T-helper 2 cell treated with Interferon-gamma antibody and Interleukin-4, amounts not matched to agents 5 μg/mL and 100 μg/mL, for 36 hours (primary cell): ENCODE measurements around the gene TM2D1.
A peak's percentile ranks its signal among the peaks of the same experiment; 100 is the strongest.

ENCODE experiments used
- DNase-seq: peaks from one replicate; pipeline ENCODE4 v3.0.0; 2021; ENCODE audit warnings: low spot score
- H3K27ac Mint-ChIP-seq: one replicate; pipeline ENCODE4 v1.8.0; 2021; ENCODE audit warnings: mild to moderate bottlenecking, mixed read lengths
- H3K27me3 Mint-ChIP-seq: one replicate; pipeline ENCODE4 v1.8.0; 2021; ENCODE audit warnings: low read depth, mixed read lengths
- H3K36me3 Mint-ChIP-seq: one replicate; pipeline ENCODE4 v1.8.0; 2021; ENCODE audit warnings: low read depth, mixed read lengths
- H3K4me1 Mint-ChIP-seq: one replicate; pipeline ENCODE4 v1.8.0; 2021; ENCODE audit warnings: low read depth, mixed read lengths
- H3K4me3 Mint-ChIP-seq: one replicate; pipeline ENCODE4 v1.8.0; 2022; ENCODE audit warnings: mild to moderate bottlenecking, moderate library complexity, mixed read lengths
- H3K9me3 Mint-ChIP-seq: one replicate; pipeline ENCODE4 v1.8.0; 2021; ENCODE audit warnings: mixed read lengths

The TM2D1 gene

DNA sequence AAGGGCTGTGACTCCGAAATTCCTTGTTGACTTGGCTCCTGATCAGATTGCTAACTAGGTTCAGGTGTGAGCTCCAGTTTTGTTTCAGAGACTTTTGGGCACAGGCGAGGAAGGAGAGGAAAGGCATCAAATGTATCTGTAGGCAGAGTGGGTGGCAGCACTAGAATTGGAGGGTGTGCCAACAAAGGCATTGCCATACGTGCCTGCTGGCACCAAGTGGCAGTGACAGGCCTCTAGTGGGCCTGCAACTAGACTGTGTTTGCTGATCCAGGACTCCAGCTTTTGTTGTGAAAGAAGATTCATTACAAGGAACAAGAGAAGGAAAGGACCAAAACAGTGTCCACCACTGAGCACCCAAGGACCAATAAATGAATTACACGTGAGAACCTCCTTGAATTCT is 79.5 kb downstream of the TM2D1 start:
- no peak overlapping the region for H3K27ac Mint-ChIP-seq
- H3K4me1 Mint-ChIP-seq: peaks cover 7% of the 10 kb centered on the region
- DNase-seq: no peak

GRCh38 chr1:61644303-61644702 is 80.6 kb downstream of the TM2D1 start:
- Mint-ChIP-seq H3K9me3 (no peaks in the 10 kb centered on the region), H3K4me3 (no peak overlapping the region), H3K27me3 (peaks cover 2% of the 10 kb centered on the region), H3K4me1 (peaks cover 7% of the 10 kb centered on the region), H3K27ac (no peak overlapping the region), H3K36me3 (no peaks in the 10 kb centered on the region)
- no peak for DNase-seq

More for the DNA sequence above, 79.5 kb downstream of the TM2D1 start:
- Mint-ChIP-seq H3K27me3 (peaks cover 2% of the 10 kb centered on the region), H3K36me3 (no peaks in the 10 kb centered on the region), H3K9me3 (no peaks in the 10 kb centered on the region), H3K4me3 (no peak overlapping the region)

DNA sequence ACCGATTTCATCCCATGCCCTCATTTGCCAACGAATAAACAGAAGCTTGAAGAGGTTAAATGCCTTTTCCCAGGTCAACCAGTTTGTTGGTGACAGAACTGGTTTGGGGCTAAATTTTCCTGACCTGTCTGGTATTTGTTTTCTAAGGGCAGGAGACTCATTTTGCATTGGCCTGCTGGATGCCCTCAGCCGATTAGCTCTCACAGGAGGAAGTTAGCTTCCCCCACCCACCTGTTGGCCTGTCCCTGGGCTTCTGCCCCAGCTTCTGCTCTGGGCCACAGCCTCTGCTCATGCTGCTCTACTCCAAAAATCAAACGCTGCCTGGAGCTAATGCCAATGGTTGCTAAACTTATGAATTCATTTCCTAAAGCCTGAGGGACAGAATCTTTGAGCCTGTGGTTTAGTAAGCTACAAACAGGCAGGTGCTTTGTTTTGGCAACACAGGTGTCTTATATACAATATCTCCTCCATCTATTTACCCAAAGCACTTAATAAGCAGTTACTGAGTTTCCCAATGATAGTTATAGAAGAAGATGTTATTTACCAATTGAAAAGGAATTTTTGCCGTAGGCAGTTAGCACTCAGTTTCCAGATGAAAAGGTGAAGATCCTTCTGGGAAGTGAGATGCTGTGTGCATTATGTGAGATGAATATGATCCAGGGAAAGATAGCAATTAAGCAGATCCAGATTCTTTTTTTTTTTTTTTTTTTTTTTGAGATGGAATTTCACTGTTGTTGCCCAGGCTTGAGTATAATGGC is 82.3 kb downstream of the TM2D1 start:
- no peak for DNase-seq
- Mint-ChIP-seq H3K27ac (no peak overlapping the region), H3K4me3 (no peak overlapping the region), H3K27me3 (peaks cover 2% of the 10 kb centered on the region), H3K4me1 (peaks cover 7% of the 10 kb centered on the region), H3K36me3 (no peaks in the 10 kb centered on the region), H3K9me3 (no peaks in the 10 kb centered on the region)

GRCh38 chr1:61641578-61642336 is 83.2 kb downstream of the TM2D1 start:
- Mint-ChIP-seq H3K4me1 (peaks cover 7% of the 10 kb centered on the region), H3K27me3 (peaks cover 5% of the 10 kb centered on the region), H3K4me3 (peak overlapping the region; percentile 47), H3K27ac (no peak overlapping the region), H3K36me3 (no peaks in the 10 kb centered on the region), H3K9me3 (no peaks in the 10 kb centered on the region)
- peak; percentile 31 for DNase-seq

DNA sequence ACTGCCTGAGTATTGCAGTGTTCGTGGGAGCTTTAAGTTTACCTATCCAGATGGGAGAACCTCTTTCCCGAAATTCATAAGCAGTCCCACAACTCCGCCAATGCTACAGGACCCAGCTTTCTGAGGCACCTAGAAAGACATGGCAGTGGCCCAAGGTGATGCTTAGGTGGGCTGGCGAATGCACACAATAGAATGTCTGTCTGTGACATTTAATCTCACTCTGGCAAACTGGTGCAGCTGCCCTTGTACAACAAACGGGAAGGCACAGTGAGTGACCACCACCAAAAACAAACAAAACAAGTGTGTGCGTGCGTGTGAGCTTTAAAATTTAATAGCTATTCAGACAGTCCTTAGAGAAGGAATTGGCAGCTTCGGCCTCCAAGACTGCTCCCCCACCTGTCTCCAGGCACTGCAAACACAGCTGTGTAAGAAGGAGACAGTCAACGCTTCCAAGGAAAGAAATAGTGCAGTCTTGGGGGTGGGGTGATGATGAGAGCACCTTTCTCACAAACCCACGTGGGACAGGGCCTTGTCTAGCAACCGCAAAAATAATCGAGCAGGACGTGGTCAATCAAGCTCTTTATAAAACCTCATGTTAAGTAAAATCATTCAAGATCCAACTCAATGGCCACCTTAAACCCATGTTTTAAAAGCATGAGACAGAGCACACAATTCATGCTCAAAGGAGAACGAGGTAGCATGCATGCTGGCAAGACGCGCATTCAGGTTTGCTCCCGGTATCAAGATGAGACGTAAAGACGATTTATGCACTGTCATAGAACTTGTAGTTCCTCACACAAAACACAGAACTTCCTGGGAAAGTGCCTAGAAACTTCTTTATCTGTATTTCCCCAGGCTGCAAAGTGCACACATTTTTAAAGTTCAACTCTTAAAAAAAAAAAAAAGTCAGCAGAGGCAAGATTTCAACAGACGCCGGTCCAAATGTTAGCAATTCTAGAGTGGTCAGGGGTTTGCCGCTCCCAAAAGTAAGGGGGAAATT is 84.1 kb downstream of the TM2D1 start:
- Mint-ChIP-seq H3K4me3 (peak overlapping the region; percentile 47), H3K36me3 (no peaks in the 10 kb centered on the region), H3K27ac (no peak overlapping the region), H3K27me3 (peaks cover 6% of the 10 kb centered on the region), H3K4me1 (peaks cover 7% of the 10 kb centered on the region), H3K9me3 (no peaks in the 10 kb centered on the region)
- no peak for DNase-seq

DNA sequence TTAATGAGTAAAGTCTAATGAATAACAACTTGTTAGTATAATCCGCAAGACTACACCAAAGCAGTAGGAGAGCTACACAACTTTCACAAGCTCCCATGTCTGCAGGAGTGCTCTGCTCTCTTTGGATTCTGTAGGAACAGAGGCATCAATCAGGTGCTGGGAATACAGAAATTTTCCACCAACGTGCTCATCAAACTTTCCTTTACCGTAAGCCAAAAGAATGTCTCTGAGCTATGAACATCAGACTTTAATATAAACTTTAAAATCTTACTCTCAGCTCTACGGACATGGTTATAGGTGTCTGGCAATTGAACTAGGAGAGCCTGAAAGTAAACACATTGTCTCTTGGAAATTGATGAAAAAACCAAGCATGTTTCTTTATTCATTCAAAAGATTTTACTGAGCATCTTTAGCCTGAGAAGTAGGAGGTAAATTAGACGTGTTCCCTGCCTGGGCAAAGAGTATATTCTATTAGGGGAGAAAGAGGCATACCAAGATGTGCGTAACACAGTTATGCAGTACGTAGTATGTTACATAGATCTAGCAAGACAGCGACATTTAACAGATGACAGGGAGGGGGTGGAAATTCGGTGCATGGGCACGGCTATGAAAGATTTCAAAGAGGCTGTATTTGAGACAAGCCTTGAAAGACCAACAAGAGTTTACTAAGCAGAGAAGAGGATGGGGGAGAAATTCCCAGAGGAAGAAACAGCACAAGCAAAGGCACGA is 85.2 kb downstream of the TM2D1 start:
- H3K9me3 Mint-ChIP-seq: no peaks in the 10 kb centered on the region
- H3K27ac Mint-ChIP-seq: no peak overlapping the region
- no peaks in the 10 kb centered on the region for H3K36me3 Mint-ChIP-seq
- peaks cover 10% of the 10 kb centered on the region for H3K27me3 Mint-ChIP-seq
- no peak for DNase-seq
- peaks cover 7% of the 10 kb centered on the region for H3K4me1 Mint-ChIP-seq
- H3K4me3 Mint-ChIP-seq: no peak overlapping the region

DNA sequence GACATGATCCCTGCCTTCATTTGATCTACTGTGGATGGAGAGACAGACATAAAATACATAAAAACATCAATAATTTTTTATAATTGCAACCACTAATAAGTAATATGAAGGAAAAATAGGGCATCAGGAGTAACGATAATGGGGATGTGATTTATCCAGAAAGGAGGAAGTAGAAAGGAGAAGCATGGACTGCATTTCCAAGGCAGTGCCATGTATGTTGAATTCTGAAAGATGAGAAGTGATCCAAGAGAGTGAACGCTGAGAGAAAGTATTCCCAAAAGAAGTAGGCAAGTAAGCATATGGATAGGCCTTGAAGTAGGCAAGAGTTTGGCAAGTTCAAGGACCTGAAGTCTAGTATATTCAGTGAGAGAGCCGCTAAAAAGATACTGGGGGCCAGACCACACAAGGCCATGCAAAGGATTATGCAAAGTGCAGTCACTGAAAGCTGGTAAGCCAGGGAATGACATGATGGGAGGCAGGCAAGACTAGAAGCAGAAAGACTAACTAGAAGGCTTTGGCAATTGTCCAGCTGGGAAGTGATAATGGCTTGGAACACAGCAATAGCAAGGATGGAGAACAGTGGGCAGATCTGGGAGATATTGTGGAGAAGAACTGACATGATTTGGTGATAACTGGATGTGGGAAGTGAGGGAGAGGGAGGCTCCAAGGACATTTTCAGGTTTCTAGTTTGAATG is 85.9 kb downstream of the TM2D1 start:
- no peak for DNase-seq
- no peak overlapping the region for H3K27ac Mint-ChIP-seq
- H3K9me3 Mint-ChIP-seq: no peaks in the 10 kb centered on the region
- no peak overlapping the region for H3K4me3 Mint-ChIP-seq
- H3K36me3 Mint-ChIP-seq: no peaks in the 10 kb centered on the region
- peaks cover 12% of the 10 kb centered on the region for H3K27me3 Mint-ChIP-seq
- H3K4me1 Mint-ChIP-seq: peaks cover 7% of the 10 kb centered on the region

DNA sequence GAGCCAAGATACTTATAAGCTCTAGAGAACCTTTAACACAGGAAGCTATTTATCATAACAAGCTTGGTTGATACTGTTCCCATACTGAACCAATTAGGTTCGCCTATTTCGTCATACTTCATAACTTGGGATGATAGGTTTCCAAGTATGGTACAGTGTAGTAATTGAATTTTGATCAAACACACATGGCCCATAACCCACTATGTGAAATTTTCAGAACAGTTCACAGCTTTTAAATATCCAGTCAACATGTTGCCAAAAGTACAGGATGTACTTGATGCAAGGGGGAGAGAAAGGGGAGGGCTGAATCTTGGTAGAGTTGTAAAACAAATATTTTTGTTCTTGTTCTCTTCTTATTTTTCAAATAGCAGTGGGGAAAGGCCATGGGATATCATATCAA is 86.6 kb downstream of the TM2D1 start:
- no peaks in the 10 kb centered on the region for H3K9me3 Mint-ChIP-seq
- no peak for DNase-seq
- no peak overlapping the region for H3K27ac Mint-ChIP-seq
- H3K27me3 Mint-ChIP-seq: peaks cover 12% of the 10 kb centered on the region
- peaks cover 7% of the 10 kb centered on the region for H3K4me1 Mint-ChIP-seq
- no peak overlapping the region for H3K4me3 Mint-ChIP-seq
- no peaks in the 10 kb centered on the region for H3K36me3 Mint-ChIP-seq

DNA sequence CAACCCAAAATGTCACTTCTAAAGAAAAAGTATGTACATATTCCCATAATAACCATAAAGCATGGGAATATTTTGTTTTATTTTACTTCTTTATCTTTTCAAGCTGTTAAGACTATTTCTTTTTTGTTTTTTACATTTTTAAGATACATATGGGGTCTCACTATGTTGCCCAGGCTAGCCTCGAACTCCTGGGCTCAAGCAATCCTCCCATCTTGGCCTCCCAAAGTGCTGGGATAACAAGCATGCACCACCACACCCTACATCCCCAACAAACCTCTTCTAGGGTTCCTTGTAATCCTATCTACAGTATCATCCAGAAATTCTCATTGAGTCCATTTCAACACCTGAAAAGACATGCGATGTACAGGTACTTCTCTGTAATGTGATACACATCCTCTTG is 87.5 kb downstream of the TM2D1 start:
- Mint-ChIP-seq H3K4me3 (no peak overlapping the region), H3K4me1 (peaks cover 7% of the 10 kb centered on the region), H3K27me3 (peaks cover 10% of the 10 kb centered on the region), H3K9me3 (no peaks in the 10 kb centered on the region), H3K27ac (no peak overlapping the region), H3K36me3 (no peaks in the 10 kb centered on the region)
- DNase-seq: no peak

GRCh38 chr1:61636814-61637213 is 88.1 kb downstream of the TM2D1 start:
- H3K27me3 Mint-ChIP-seq: peaks cover 10% of the 10 kb centered on the region
- DNase-seq: no peak
- H3K4me3 Mint-ChIP-seq: no peak overlapping the region
- H3K4me1 Mint-ChIP-seq: peaks cover 6% of the 10 kb centered on the region
- no peak overlapping the region for H3K27ac Mint-ChIP-seq
- H3K9me3 Mint-ChIP-seq: no peaks in the 10 kb centered on the region
- no peaks in the 10 kb centered on the region for H3K36me3 Mint-ChIP-seq

DNA sequence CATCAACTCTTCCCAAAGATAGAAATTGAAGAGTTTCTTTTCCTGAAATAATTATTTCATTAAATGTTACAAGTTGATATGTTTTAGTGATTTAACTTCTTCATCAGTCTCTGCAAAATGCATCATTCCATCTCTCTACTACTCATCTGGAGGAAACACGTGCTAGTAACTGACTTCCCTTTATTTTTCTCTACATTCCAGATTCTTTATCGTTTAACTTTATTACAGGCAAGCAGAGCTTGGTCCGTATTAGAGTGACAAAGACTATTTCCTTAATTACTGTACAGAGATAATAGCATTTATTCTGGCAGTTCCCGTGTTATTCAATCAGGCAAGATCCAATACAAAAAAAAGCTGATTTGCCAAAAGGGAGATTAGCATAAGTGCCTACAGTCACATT is 88.6 kb downstream of the TM2D1 start:
- Mint-ChIP-seq H3K27me3 (peaks cover 12% of the 10 kb centered on the region), H3K36me3 (no peaks in the 10 kb centered on the region), H3K27ac (no peak overlapping the region), H3K4me1 (peaks cover 3% of the 10 kb centered on the region), H3K9me3 (no peaks in the 10 kb centered on the region), H3K4me3 (no peak overlapping the region)
- no peak for DNase-seq

- Mint-ChIP-seq H3K27ac (no peak overlapping the region), H3K27me3 (peaks cover 13% of the 10 kb centered on the region), H3K4me3 (no peak overlapping the region), H3K9me3 (no peaks in the 10 kb centered on the region), H3K4me1 (no peaks in the 10 kb centered on the region), H3K36me3 (no peaks in the 10 kb centered on the region)
- no peak for DNase-seq
Measured at GRCh38 chr1:61635557-61635956, 89.4 kb downstream of the TM2D1 start.

DNA sequence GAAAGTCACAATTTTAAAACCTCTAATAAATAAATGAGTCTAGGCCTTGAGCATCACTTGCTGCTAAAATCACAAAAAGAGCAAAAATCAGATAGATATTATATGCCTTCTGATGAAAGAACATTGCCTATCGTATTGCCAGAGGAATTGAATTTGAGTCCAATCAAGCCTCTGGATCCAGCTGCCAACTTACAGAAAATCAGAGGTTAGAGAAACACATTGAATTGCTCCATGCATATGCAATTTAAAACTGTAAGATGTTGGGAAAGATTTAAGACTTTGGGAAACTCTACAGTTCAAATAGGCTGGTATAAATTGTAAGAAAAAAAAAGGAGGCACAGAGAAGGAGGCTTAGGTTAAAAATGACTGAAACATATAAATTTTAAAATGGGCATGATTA is 93.5 kb downstream of the TM2D1 start:
- no peaks in the 10 kb centered on the region for H3K36me3 Mint-ChIP-seq
- no peak overlapping the region for H3K4me3 Mint-ChIP-seq
- no peak overlapping the region for H3K27ac Mint-ChIP-seq
- H3K9me3 Mint-ChIP-seq: no peaks in the 10 kb centered on the region
- no peak for DNase-seq
- no peaks in the 10 kb centered on the region for H3K4me1 Mint-ChIP-seq
- peaks cover 15% of the 10 kb centered on the region for H3K27me3 Mint-ChIP-seq
